Measurements from ENCODE around the gene IPO11.

IPO11 gene

DNA sequence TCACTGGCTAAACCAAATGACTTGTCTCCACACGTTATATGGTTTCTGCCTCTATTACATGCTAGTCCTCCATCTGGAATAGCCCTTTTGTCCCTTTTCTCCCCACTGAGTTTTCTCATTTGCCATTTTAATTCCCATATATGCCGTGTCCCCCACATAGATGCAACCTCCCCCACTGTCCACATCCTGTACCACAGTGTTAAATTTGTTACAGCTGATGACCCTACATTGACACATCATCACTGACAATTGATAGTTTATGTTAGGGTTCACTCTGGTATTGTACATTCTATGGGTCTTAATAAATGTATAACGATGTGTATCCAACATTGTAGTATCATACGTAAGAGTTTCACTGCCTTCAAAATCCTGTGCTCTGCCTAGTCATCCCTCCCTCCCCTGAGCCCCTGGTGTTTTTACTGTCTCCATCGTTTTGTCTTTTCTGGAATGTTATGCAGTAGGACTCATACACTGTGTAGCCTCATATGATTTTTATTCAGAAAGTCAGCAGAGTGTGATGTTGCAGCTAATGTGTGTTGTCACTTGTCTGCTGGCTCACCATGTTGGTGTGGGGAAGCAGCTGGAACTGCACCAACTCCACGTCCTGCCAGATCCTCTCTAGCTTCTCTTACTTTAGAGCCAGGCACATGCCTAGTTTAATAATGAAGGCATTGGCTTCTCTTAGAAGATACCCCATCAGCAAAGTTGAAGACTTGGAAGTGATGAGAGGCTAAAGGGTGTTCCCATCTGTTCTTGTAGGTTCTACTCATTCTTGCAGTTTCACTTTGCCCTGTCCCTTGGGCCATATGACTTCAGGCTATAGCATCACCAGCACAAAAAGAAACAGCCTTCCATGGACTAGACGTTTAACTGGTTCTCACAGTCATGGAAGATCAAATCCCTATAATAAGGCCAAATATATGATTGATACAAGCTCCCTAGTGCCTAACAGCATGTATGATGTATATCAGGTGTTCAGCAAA lies 196.3 kb downstream of the IPO11 start:
- Histone ChIP-seq H2AFZ (ENCODE audit: low read depth, low read length) (no peak overlapping the region), H3K14ac (ENCODE audit: low read length in 2 of 2) (no peak overlapping the region), H2BK5ac (ENCODE audit: low read depth, low read length, poor library complexity, severe bottlenecking) (no peak overlapping the region), H3K4me1 (ENCODE audit: control insufficient read depth, insufficient read depth, low read depth, low read length) (no peaks in the 10 kb centered on the region), H3K9me3 (ENCODE audit: control insufficient read depth, low read length) (no peaks in the 10 kb centered on the region), H3K4me3 (ENCODE audit: insufficient read depth in 1 of 2, low read depth in 1 of 2, low read length in 2 of 2) (no peak overlapping the region), H2BK120ac (ENCODE audit: low read depth, low read length) (no peak overlapping the region), H3K9ac (ENCODE audit: low read length) (no peak overlapping the region), H4K91ac (ENCODE audit: low read length) (no peak overlapping the region), H2BK15ac (ENCODE audit: low read depth, poor library complexity, severe bottlenecking) (no peak overlapping the region), H3K18ac (ENCODE audit: low read depth in 1 of 2, low read length in 2 of 2) (no peak overlapping the region), H3K27ac (ENCODE audit: low read length, poor library complexity, severe bottlenecking) (no peak overlapping the region), H3K23ac (ENCODE audit: low read length in 2 of 2) (no peak overlapping the region), H3K4ac (ENCODE audit: low read depth in 1 of 2, low read length in 2 of 2) (no peak overlapping the region), H2BK12ac (ENCODE audit: low read length in 2 of 2) (no peak overlapping the region), H3K4me2 (ENCODE audit: low read length, poor library complexity, severe bottlenecking) (no peak overlapping the region), H3K79me1 (replicated peaks; ENCODE audit: low read length, poor library complexity, severe bottlenecking) (peaks cover 4% of the 10 kb centered on the region), H3K36me3 (ENCODE audit: control insufficient read depth in 1 of 2, insufficient read depth in 2 of 2, low read depth in 1 of 2, low read length in 2 of 2) (peaks cover 4 to 6% of the 10 kb centered on the region in 2 experiments), H4K8ac (ENCODE audit: low read length) (no peak overlapping the region), H2AK5ac (ENCODE audit: low read length, severe bottlenecking) (no peak overlapping the region), H3K27me3 (ENCODE audit: control insufficient read depth in 1 of 2, insufficient read depth in 1 of 2, low read length in 2 of 2) (no peaks in the 10 kb centered on the region)
- 100% methylated on average over 3 of the region's 7 CpGs for WGBS
- DNase-seq, result no peak

DNA sequence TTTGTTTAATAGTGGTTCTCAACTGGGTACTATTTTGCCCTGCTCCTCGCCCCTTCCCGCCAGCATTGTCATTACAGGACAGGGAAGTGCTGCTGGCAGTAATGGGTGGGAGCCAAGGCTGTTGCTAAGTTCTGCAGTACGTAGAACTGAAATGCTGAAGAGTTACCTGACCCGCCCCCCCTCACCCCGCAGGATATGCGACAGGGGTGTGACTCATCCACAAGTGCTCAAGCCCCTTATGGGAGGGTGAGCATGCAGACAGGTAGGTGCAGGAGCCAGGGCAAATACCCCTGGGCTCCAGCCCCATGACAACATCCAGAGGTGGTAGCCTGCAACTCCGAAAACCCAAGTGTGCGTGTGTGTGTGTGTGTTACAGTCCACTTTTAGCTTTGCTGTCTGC lies 201.8 kb downstream of the IPO11 start:
- WGBS, result 97% methylated on average over 8 of the region's 8 CpGs
- H3K4me3 ChIP-seq (ENCODE audit: insufficient read depth in 1 of 2, low read depth in 1 of 2, low read length in 2 of 2), result peak overlapping the region in 1 of 2 experiments; percentile 3
- no peak overlapping the region for H4K8ac ChIP-seq (ENCODE audit: low read length)

DNA sequence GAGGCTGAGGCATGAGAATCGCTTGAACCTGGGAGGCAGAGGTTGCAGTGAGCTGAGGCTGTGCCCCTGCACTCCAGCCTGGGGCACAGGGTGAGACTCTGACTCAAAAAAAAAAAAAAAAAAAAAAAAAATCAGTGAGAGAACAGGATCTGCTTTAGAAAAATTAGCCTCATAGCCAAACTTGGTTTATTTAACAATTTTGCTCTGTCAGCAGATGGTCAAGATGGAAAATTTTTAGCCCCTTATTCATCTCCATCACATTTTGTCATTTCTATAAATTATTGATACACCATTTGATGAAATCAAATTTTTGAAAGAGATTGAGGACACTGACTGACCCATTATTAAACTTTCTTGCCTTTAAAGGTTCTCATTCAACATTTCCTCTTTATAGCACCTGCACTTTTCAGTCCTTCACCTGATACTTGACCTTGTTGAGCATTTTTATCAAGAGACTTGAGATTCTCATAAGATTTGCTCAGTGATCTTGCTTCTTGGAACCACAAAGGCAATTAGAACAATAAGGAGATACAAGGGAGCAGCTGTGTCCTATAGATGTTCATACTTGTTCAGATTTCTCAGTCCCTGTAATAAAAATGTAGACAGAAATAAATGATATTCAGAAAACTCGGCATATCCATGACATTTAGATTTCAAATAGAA lies 204.2 kb downstream of the IPO11 start:
- Histone ChIP-seq H4K91ac (ENCODE audit: low read length) (no peak overlapping the region), H3K14ac (ENCODE audit: low read length in 2 of 2) (no peak overlapping the region), H2BK5ac (ENCODE audit: low read depth, low read length, poor library complexity, severe bottlenecking) (no peak overlapping the region), H3K4me2 (ENCODE audit: low read length, poor library complexity, severe bottlenecking) (no peak overlapping the region), H3K4me1 (ENCODE audit: control insufficient read depth, insufficient read depth, low read depth, low read length) (no peaks in the 10 kb centered on the region), H4K8ac (ENCODE audit: low read length) (no peak overlapping the region), H3K9ac (ENCODE audit: low read length) (no peak overlapping the region), H2BK12ac (ENCODE audit: low read length in 2 of 2) (no peak overlapping the region), H2AFZ (ENCODE audit: low read depth, low read length) (no peak overlapping the region), H3K79me1 (replicated peaks; ENCODE audit: low read length, poor library complexity, severe bottlenecking) (peaks cover 10% of the 10 kb centered on the region), H2AK5ac (ENCODE audit: low read length, severe bottlenecking) (no peak overlapping the region), H3K23ac (ENCODE audit: low read length in 2 of 2) (no peak overlapping the region), H2BK120ac (ENCODE audit: low read depth, low read length) (no peak overlapping the region), H3K27me3 (ENCODE audit: control insufficient read depth in 1 of 2, insufficient read depth in 1 of 2, low read length in 2 of 2) (no peaks in the 10 kb centered on the region), H3K36me3 (ENCODE audit: control insufficient read depth in 1 of 2, insufficient read depth in 2 of 2, low read depth in 1 of 2, low read length in 2 of 2) (peaks cover 8 to 10% of the 10 kb centered on the region in 2 experiments), H3K18ac (ENCODE audit: low read depth in 1 of 2, low read length in 2 of 2) (no peak overlapping the region), H2BK15ac (ENCODE audit: low read depth, poor library complexity, severe bottlenecking) (no peak overlapping the region), H3K4me3 (ENCODE audit: insufficient read depth in 1 of 2, low read depth in 1 of 2, low read length in 2 of 2) (no peak overlapping the region), H3K27ac (ENCODE audit: low read length, poor library complexity, severe bottlenecking) (no peak overlapping the region), H3K4ac (ENCODE audit: low read depth in 1 of 2, low read length in 2 of 2) (no peak overlapping the region), H3K9me3 (ENCODE audit: control insufficient read depth, low read length) (no peaks in the 10 kb centered on the region)
- 100% methylated on average over 1 of the region's 2 CpGs for WGBS
- DNase-seq, result no peak

More for the DNA sequence above, 201.8 kb downstream of the IPO11 start:
- no peak overlapping the region for H3K27ac ChIP-seq (ENCODE audit: low read length, poor library complexity, severe bottlenecking)
- no peaks in the 10 kb centered on the region for H3K4me1 ChIP-seq (ENCODE audit: control insufficient read depth, insufficient read depth, low read depth, low read length)
- no peak overlapping the region for H3K4me2 ChIP-seq (ENCODE audit: low read length, poor library complexity, severe bottlenecking)
- no peak overlapping the region for H2BK12ac ChIP-seq (ENCODE audit: low read length in 2 of 2)
- no peaks in the 10 kb centered on the region for H3K9me3 ChIP-seq (ENCODE audit: control insufficient read depth, low read length)
- no peak for DNase-seq
- peak overlapping the region in 1 of 2 experiments; percentile 32 for H3K14ac ChIP-seq (ENCODE audit: low read length in 2 of 2)
- H2AK5ac ChIP-seq (ENCODE audit: low read length, severe bottlenecking), result no peak overlapping the region
- no peak overlapping the region for H4K91ac ChIP-seq (ENCODE audit: low read length)
- no peak overlapping the region for H3K18ac ChIP-seq (ENCODE audit: low read depth in 1 of 2, low read length in 2 of 2)
- no peak overlapping the region for H2BK5ac ChIP-seq (ENCODE audit: low read depth, low read length, poor library complexity, severe bottlenecking)
- H3K23ac ChIP-seq (ENCODE audit: low read length in 2 of 2), result no peak overlapping the region
- H2BK120ac ChIP-seq (ENCODE audit: low read depth, low read length), result no peak overlapping the region
- no peak overlapping the region for H2BK15ac ChIP-seq (ENCODE audit: low read depth, poor library complexity, severe bottlenecking)
- H3K27me3 ChIP-seq (ENCODE audit: control insufficient read depth in 1 of 2, insufficient read depth in 1 of 2, low read length in 2 of 2), result no peaks in the 10 kb centered on the region
- no peak overlapping the region for H3K4ac ChIP-seq (ENCODE audit: low read depth in 1 of 2, low read length in 2 of 2)
- no peak overlapping the region for H3K9ac ChIP-seq (ENCODE audit: low read length)
- H3K36me3 ChIP-seq (ENCODE audit: control insufficient read depth in 1 of 2, insufficient read depth in 2 of 2, low read depth in 1 of 2, low read length in 2 of 2), result peaks cover 10 to 12% of the 10 kb centered on the region in 2 experiments
- H3K79me1 ChIP-seq (replicated peaks; ENCODE audit: low read length, poor library complexity, severe bottlenecking), result peaks cover 8% of the 10 kb centered on the region
- H2AFZ ChIP-seq (ENCODE audit: low read depth, low read length), result no peak overlapping the region

DNA sequence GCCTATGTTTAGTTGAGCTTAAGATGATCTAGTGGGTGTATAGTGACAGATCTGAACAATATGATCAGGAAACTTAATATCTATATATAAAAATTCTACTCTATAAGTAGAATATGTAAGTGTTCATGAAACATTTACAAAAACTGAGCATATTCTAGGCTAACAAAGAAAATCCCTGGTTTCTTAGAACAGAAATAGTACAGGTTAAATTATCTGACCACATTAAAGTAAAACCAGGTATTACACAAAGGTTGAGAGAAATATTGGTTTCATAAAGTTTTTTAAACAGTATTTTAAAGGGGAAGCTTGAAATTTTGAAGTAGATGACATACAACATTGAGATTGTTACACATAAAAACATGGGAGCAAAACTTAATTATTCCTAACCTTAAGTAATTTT lies 205.4 kb downstream of the IPO11 start:
- Histone ChIP-seq H3K9me3 (ENCODE audit: control insufficient read depth, low read length) (no peaks in the 10 kb centered on the region), H3K9ac (ENCODE audit: low read length) (no peak overlapping the region), H3K4ac (ENCODE audit: low read depth in 1 of 2, low read length in 2 of 2) (no peak overlapping the region), H3K36me3 (ENCODE audit: control insufficient read depth in 1 of 2, insufficient read depth in 2 of 2, low read depth in 1 of 2, low read length in 2 of 2) (peaks cover 8 to 10% of the 10 kb centered on the region in 2 experiments), H2BK120ac (ENCODE audit: low read depth, low read length) (no peak overlapping the region), H3K23ac (ENCODE audit: low read length in 2 of 2) (no peak overlapping the region), H3K18ac (ENCODE audit: low read depth in 1 of 2, low read length in 2 of 2) (no peak overlapping the region), H2AFZ (ENCODE audit: low read depth, low read length) (no peak overlapping the region), H4K91ac (ENCODE audit: low read length) (no peak overlapping the region), H2BK15ac (ENCODE audit: low read depth, poor library complexity, severe bottlenecking) (no peak overlapping the region), H2BK5ac (ENCODE audit: low read depth, low read length, poor library complexity, severe bottlenecking) (no peak overlapping the region), H3K4me2 (ENCODE audit: low read length, poor library complexity, severe bottlenecking) (no peak overlapping the region), H3K79me1 (replicated peaks; ENCODE audit: low read length, poor library complexity, severe bottlenecking) (peaks cover 10% of the 10 kb centered on the region), H2BK12ac (ENCODE audit: low read length in 2 of 2) (no peak overlapping the region), H3K4me1 (ENCODE audit: control insufficient read depth, insufficient read depth, low read depth, low read length) (no peaks in the 10 kb centered on the region), H3K14ac (ENCODE audit: low read length in 2 of 2) (no peak overlapping the region), H2AK5ac (ENCODE audit: low read length, severe bottlenecking) (no peak overlapping the region), H3K4me3 (ENCODE audit: insufficient read depth in 1 of 2, low read depth in 1 of 2, low read length in 2 of 2) (no peak overlapping the region), H3K27ac (ENCODE audit: low read length, poor library complexity, severe bottlenecking) (no peak overlapping the region), H3K27me3 (ENCODE audit: control insufficient read depth in 1 of 2, insufficient read depth in 1 of 2, low read length in 2 of 2) (no peaks in the 10 kb centered on the region), H4K8ac (ENCODE audit: low read length) (no peak overlapping the region)
- DNase-seq, result no peak
